ENCODE measurements around the gene COL5A1. TPM values are rescaled to one million over a fixed set of nuclear protein-coding genes. Genes with fewer than 3 reads are reported as not detected.

COL5A1 gene
- total RNA-seq, 6 experiments from 2014 or later, result 196 to 308 (median 225) TPM

DNA sequence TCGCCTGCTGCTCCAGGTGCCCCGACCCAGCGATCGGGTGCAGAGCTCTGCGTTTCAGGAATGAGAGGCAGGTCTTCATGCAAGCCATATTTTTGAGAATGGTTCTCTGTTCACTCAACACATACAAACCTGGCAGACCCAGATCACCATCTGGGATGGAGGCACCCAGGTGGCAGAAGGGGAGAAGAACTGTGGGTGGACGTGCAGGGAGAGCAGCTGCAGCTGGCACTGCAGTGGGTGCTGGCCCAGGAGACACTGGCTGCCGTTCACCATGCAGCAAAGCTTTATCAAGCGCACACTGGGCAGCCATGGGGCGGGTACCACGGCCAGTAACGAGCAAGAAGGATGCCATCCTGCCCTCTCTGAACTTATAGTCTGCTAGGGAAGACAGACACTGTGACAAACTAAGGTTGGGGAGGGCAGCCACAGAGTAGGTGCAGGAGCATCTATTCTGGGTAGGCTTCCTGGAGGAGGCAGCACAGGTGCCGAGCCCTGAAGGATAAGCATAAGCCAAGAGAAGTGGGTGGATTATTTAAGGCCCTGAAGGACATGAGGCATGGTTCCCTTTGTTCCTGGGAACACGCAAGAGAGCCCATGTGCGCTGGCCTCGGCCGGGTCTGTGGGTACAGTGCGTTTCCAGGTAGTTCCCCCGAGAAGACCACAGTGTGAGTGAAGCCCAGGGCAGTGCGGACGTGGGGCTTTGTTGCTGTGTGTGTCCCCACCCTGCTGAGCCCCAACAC, 192.8 kb downstream of the COL5A1 start:
- peak overlapping the region; percentile 18; the same call in 1 of the 2 replicates for H3K27ac Mint-ChIP-seq
- peaks cover 11% of the 10 kb centered on the region for H3K4me1 Mint-ChIP-seq (ENCODE audit: low read depth)
- DNase-seq, result no peak

DNA sequence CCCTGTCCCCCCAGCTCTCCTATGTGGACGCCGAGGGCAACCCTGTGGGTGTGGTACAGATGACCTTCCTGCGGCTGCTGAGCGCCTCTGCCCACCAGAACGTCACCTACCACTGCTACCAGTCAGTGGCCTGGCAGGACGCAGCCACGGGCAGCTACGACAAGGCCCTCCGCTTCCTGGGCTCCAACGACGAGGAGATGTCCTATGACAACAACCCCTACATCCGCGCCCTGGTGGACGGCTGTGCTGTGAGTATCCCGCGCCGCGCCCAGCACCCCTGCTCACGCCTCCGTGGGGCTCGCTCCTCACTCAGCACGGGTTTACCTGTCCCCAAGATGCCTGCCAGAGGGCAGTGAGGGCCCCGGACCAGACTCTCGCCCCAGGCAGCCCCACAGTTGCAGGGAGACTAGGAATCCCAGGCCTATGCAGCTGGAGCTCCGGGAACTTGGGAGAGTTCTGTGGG, 193.4 kb downstream of the COL5A1 start:
- H3K27me3 Mint-ChIP-seq (ENCODE audit: insufficient read depth), result peaks cover 31% of the 10 kb centered on the region
- no peaks in the 10 kb centered on the region for H3K9me3 Mint-ChIP-seq
- 0 out of 2 replicates have a peak overlapping the region, but pooled peaks have one; percentile 18 for H3K27ac Mint-ChIP-seq
- H3K36me3 Mint-ChIP-seq (ENCODE audit: low read depth), result peaks cover 14% of the 10 kb centered on the region; the same call in 1 of the 2 replicates
- no peak overlapping the region for H3K4me3 Mint-ChIP-seq
- TF ChIP-seq, protein P1, sequence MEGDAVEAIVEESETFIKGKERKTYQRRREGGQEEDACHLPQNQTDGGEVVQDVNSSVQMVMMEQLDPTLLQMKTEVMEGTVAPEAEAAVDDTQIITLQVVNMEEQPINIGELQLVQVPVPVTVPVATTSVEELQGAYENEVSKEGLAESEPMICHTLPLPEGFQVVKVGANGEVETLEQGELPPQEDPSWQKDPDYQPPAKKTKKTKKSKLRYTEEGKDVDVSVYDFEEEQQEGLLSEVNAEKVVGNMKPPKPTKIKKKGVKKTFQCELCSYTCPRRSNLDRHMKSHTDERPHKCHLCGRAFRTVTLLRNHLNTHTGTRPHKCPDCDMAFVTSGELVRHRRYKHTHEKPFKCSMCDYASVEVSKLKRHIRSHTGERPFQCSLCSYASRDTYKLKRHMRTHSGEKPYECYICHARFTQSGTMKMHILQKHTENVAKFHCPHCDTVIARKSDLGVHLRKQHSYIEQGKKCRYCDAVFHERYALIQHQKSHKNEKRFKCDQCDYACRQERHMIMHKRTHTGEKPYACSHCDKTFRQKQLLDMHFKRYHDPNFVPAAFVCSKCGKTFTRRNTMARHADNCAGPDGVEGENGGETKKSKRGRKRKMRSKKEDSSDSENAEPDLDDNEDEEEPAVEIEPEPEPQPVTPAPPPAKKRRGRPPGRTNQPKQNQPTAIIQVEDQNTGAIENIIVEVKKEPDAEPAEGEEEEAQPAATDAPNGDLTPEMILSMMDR (IDR thresholded peaks at IDR 0.05), result no peak
- DNase-seq, result no peak
- H3K4me1 Mint-ChIP-seq (ENCODE audit: low read depth), result peaks cover 11% of the 10 kb centered on the region

More for the DNA sequence above, 192.8 kb downstream of the COL5A1 start:
- TF ChIP-seq, protein P1 (IDR thresholded peaks at IDR 0.05), result no peak
- Mint-ChIP-seq H3K4me3 (peak overlapping the region; percentile 20; the same call in 1 of the 2 replicates), H3K27me3 (ENCODE audit: insufficient read depth) (peaks cover 28% of the 10 kb centered on the region), H3K9me3 (no peaks in the 10 kb centered on the region), H3K36me3 (ENCODE audit: low read depth) (peaks cover 13% of the 10 kb centered on the region; the same call in 1 of the 2 replicates)

DNA sequence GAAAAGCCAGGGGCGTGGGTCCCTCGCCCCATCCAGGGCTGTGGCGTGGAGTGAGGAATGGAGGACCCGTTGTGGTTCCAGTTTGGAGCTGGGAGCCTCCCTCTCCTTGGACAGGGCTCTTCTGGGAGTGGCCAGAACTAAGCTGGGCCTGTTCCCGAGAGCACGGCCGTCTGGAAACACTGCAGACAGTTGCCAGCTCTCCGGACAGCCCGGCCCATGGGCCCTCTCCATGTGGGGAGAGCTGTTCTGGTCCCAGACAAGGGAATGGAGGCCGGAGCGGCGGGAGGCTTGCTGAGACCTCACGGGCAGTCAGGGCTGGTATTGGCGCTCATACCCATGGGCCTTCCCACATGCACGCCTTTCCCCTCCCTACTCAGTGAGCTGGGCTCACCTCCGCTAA, 193.8 kb downstream of the COL5A1 start:
- Mint-ChIP-seq H3K27ac (no peak overlapping the region), H3K9me3 (no peaks in the 10 kb centered on the region), H3K4me3 (no peak overlapping the region), H3K36me3 (ENCODE audit: low read depth) (peaks cover 19% of the 10 kb centered on the region; the same call in 1 of the 2 replicates), H3K27me3 (ENCODE audit: insufficient read depth) (peaks cover 36% of the 10 kb centered on the region), H3K4me1 (ENCODE audit: low read depth) (peaks cover 11% of the 10 kb centered on the region)
- TF ChIP-seq, protein P1 (IDR thresholded peaks at IDR 0.05), result no peak
- DNase-seq, result no peak

DNA sequence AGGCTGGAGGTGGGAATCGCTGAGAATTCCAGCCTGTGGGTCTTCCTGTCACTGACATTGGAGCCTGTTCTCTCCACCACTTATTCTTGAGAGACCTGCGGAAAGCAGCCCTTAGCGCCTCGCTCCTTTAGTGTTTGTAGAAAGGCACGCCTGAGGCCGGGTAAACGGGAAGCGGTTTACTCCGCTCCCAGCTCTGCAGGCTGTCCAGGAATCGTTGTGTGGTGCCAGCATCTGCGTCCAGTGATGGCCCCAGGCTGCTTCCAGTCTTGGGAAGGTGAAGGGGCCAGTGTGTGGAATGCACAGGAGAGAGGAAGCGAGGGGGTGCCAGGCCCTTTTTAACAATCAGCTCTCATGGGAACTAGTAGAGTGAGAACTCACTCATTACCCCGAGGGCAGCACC, 194.4 kb downstream of the COL5A1 start:
- H3K27me3 Mint-ChIP-seq (ENCODE audit: insufficient read depth), result peaks cover 39% of the 10 kb centered on the region
- peaks cover 11% of the 10 kb centered on the region for H3K4me1 Mint-ChIP-seq (ENCODE audit: low read depth)
- TF ChIP-seq, protein P1 (IDR thresholded peaks at IDR 0.05), result no peak
- no peaks in the 10 kb centered on the region for H3K9me3 Mint-ChIP-seq
- DNase-seq, result no peak
- H3K4me3 Mint-ChIP-seq, result no peak overlapping the region
- H3K27ac Mint-ChIP-seq, result 0 out of 2 replicates have a peak overlapping the region, but pooled peaks have one; percentile 26
- H3K36me3 Mint-ChIP-seq (ENCODE audit: low read depth), result peaks cover 19% of the 10 kb centered on the region; the same call in 1 of the 2 replicates

DNA sequence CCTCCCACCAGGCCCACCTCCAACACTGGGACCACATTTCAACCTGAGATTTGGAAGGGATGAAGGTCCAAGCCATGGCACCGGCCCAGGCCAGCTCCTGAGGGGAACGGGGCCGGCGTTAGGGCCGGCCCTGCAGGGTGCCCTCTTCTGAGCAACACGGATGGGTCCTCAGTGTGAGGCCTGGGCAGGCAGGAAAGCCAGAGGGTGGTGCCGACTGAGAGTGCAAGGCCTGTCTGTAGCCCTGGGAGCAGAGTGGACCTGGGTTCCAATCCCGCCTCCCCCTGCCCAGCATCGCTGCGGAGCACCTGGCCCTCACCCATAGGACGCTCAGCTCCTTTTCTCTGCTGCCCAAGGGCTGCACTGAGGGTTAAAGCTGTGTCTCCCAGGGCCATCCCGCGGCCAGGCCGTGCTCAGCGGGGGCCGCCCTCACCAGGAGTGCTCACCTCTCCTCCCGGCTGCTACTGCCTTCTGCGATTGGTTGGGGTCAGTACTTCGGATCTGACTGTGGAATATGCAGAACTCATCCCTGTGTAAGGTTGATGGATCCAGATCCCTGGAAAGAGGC, 194.9 kb downstream of the COL5A1 start:
- Mint-ChIP-seq H3K4me1 (ENCODE audit: low read depth) (peaks cover 11% of the 10 kb centered on the region), H3K36me3 (ENCODE audit: low read depth) (peaks cover 19% of the 10 kb centered on the region; the same call in 1 of the 2 replicates), H3K4me3 (no peak overlapping the region), H3K9me3 (no peaks in the 10 kb centered on the region), H3K27ac (peak overlapping the region; percentile 31; the same call in 1 of the 2 replicates), H3K27me3 (ENCODE audit: insufficient read depth) (peaks cover 42% of the 10 kb centered on the region)
- TF ChIP-seq, protein P1 (IDR thresholded peaks at IDR 0.05), result no peak
- no peak for DNase-seq
